OCI-LY7 (cell line): ENCODE data around the gene RNF220. TPM values are rescaled to one million over a fixed set of nuclear protein-coding genes. Genes with fewer than 3 reads are reported as not detected.

Experiments
- BruUV-seq: library from RNA; stranded (reverse); fragments of 400-500 nt; replicated peaks from 2 replicates; lab custom pipeline; 2021; lab: Mats Ljungman, UMichigan
- CTCF ChIA-PET: fragments of 300-600 bp; sonication (Branson Sonifier 250); formaldehyde crosslinking; loops from one replicate; lab custom pipeline; 2022; ENCODE audit warnings: antibody characterized with exemption; ENCODE audit not compliant: unreplicated experiment; lab: Charles Lee
- POLR2A ChIA-PET: fragments of 300-600 bp; sonication (Branson Sonifier 250); formaldehyde crosslinking; loops from one replicate; lab custom pipeline; 2022; ENCODE audit warnings: antibody characterized with exemption; lab: Charles Lee
- DNase-seq: peaks from one replicate; pipeline ENCODE4 v3.0.0-alpha.2; 2015; ENCODE audit warnings: low spot score
- H2AFZ ChIP-seq: fragments of 200-600 bp; sonication (generic), shearing (Covaris generic); 2 replicates; pipeline ENCODE4 v1.6.1; 2014; ENCODE audit warnings: mild to moderate bottlenecking, antibody characterized with exemption, low read length, moderate library complexity
- H3K27ac ChIP-seq: fragments of 200-600 bp; sonication (generic); 2 replicates; pipeline ENCODE4 v1.5.1; 2014; ENCODE audit warnings: mixed run types, low read depth, mild to moderate bottlenecking, moderate library complexity, low read length, inconsistent platforms; ENCODE audit not compliant: poor library complexity, severe bottlenecking
- H3K36me3 ChIP-seq: fragments of 200-600 bp; sonication (generic); 2 replicates; pipeline ENCODE4 v1.6.1; 2014; ENCODE audit warnings: mild to moderate bottlenecking, antibody characterized with exemption, low read length, moderate library complexity, mixed read lengths; ENCODE audit not compliant: insufficient read depth
- H3K4me1 ChIP-seq: fragments of 200-600 bp; sonication (generic); 2 replicates; pipeline ENCODE4 v1.5.1; 2014; ENCODE audit warnings: mild to moderate bottlenecking, low read length; ENCODE audit not compliant: insufficient read depth, poor library complexity, severe bottlenecking
- H3K4me2 ChIP-seq: fragments of 200-600 bp; sonication (generic); 2 replicates; pipeline ENCODE4 v1.6.1; 2014; ENCODE audit warnings: mild to moderate bottlenecking, low read length
- H3K4me3 ChIP-seq: fragments of 200-600 bp; sonication (generic); 2 replicates; pipeline ENCODE4 v1.5.1; 2014; ENCODE audit warnings: mild to moderate bottlenecking, low read depth, low read length; ENCODE audit not compliant: poor library complexity, severe bottlenecking
- H3K79me2 ChIP-seq: fragments of 200-600 bp; sonication (generic); 2 replicates; pipeline ENCODE4 v1.6.1; 2016; ENCODE audit warnings: low read depth, mild to moderate bottlenecking, low read length, moderate library complexity, mixed read lengths; ENCODE audit not compliant: insufficient read depth
- H3K9me2 ChIP-seq: fragments of 200-600 bp; sonication (generic); 2 replicates; pipeline ENCODE4 v1.6.1; 2016; ENCODE audit warnings: mild to moderate bottlenecking, low read length, mixed read lengths; ENCODE audit not compliant: insufficient read depth
- H3K9me3 ChIP-seq: fragments of 200-600 bp; sonication (generic); 2 replicates; pipeline ENCODE4 v1.6.1; 2014; ENCODE audit warnings: mild to moderate bottlenecking, mixed run types, low read length, mixed read lengths
- H4K20me1 ChIP-seq: fragments of 200-600 bp; sonication (generic); 2 replicates; pipeline ENCODE4 v1.6.1; 2014; ENCODE audit warnings: mild to moderate bottlenecking, antibody characterized with exemption, low read length, moderate library complexity, mixed read lengths; ENCODE audit not compliant: insufficient read depth
- EZH2phosphoT487 ChIP-seq: fragments of 200-600 bp; sonication (generic); IDR thresholded peaks from 2 replicates; pipeline ENCODE4 v1.6.1; 2018; ENCODE audit warnings: low read depth, borderline replicate concordance, mild to moderate bottlenecking, mixed run types, antibody characterized with exemption, low read length, moderate library complexity, mixed read lengths
- intact Hi-C: fragments of 100-400 bp; cut with micrococcal nuclease; formaldehyde crosslinking; loops from one replicate; pipeline ENCODE4 v1.10.0; 2022; ENCODE audit not compliant: unreplicated experiment
- total RNA-seq, 2 experiments: library from RNA; depleted of rRNA in 1 of 2; stranded (reverse); fragments of >200 nt in 1 of 2; shearing (Covaris generic) in 1 of 2; gene quantifications; 2 replicates each; pipeline ENCODE4 v1.2.3, GENCODE V29; 2014 to 2022
- TF ChIP-seq, protein P1 (sequence below): fragments of 200-600 bp; sonication (generic); conservative IDR thresholded peaks from 2 replicates; pipeline ENCODE4 v1.5.1; 2014; ENCODE audit warnings: mild to moderate bottlenecking, antibody characterized with exemption, low read length, moderate library complexity, mixed read lengths

Gene RNF220
- total RNA-seq, 2 experiments from 2014 or later: 82.3 to 85.5 TPM

DNA sequence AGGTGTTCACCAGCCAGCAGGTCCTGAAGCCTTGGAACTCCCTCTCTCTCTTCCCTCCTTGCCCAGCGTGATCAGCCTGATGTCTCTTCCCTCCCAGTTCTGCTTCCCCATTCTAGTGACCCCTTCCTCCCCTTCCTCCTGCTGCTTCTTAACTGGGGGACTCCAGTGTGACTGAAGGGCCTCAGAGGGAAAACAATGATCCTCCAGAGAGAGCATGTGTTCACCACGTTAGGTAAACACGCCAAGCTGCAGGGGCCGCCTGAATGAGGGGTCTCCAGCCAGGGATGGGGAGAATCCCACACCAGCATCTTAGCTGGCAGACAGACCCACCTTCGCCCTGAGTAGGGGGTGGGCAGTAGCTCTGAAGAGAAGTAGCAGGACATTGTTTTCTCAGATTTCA, 144.5 kb downstream of the RNF220 start:
- CTCF ChIA-PET: no interaction called here
- H3K4me3 ChIP-seq: no peak overlapping the region
- no TSS peak for BruUV-seq

DNA sequence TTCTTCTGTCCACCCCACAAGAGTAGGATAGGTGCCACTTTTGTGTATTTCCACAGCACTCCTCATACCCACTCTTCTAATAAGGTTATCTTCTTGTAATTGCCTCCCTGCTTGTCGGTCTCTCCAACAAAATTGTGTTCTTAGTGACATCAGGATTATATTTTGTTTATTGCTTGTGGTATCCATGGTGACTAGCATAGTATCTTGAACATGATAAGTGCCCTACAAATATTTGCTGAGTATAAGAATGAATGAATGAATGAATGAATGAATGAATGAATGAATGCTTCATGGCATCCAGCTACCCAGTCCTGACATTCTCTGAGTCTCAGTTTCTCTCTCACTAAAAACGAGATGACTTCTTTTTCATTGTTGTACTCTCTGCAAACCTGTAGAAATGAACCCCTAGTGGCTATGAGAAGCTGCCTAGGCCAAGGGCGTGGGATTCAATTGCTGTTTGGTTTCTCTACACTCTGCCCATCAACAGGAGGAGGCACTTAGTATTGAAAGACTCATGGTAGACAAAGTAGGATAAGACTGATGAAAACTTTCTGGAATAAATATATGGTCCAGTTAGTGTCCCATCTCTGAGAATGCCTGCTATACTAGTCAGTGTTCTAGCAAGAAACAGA, 148.2 kb downstream of the RNF220 start:
- Histone ChIP-seq H3K4me3 (no peak overlapping the region), H3K27ac (no peak overlapping the region), H3K79me2 (no peaks in the 10 kb centered on the region), H4K20me1 (no peaks in the 10 kb centered on the region), H3K9me3 (no peaks in the 10 kb centered on the region), H2AFZ (no peak overlapping the region), H3K9me2 (no peaks in the 10 kb centered on the region), H3K36me3 (no peaks in the 10 kb centered on the region), H3K4me2 (no peak overlapping the region), H3K4me1 (no peaks in the 10 kb centered on the region)
- CTCF ChIA-PET: no interaction called here
- POLR2A ChIA-PET: no interaction called here
- no peak for DNase-seq
- intact Hi-C loops: no loop called here
- no TSS peak for BruUV-seq
- no peak for TF ChIP-seq EZH2phosphoT487
- TF ChIP-seq, protein P1, sequence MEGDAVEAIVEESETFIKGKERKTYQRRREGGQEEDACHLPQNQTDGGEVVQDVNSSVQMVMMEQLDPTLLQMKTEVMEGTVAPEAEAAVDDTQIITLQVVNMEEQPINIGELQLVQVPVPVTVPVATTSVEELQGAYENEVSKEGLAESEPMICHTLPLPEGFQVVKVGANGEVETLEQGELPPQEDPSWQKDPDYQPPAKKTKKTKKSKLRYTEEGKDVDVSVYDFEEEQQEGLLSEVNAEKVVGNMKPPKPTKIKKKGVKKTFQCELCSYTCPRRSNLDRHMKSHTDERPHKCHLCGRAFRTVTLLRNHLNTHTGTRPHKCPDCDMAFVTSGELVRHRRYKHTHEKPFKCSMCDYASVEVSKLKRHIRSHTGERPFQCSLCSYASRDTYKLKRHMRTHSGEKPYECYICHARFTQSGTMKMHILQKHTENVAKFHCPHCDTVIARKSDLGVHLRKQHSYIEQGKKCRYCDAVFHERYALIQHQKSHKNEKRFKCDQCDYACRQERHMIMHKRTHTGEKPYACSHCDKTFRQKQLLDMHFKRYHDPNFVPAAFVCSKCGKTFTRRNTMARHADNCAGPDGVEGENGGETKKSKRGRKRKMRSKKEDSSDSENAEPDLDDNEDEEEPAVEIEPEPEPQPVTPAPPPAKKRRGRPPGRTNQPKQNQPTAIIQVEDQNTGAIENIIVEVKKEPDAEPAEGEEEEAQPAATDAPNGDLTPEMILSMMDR: no peak

More for the DNA sequence above, 144.5 kb downstream of the RNF220 start:
- Histone ChIP-seq H3K4me1 (no peaks in the 10 kb centered on the region), H3K27ac (no peak overlapping the region), H3K4me2 (no peak overlapping the region), H4K20me1 (no peaks in the 10 kb centered on the region), H2AFZ (no peak overlapping the region), H3K36me3 (no peaks in the 10 kb centered on the region), H3K79me2 (no peaks in the 10 kb centered on the region), H3K9me2 (no peaks in the 10 kb centered on the region), H3K9me3 (no peaks in the 10 kb centered on the region)
- TF ChIP-seq, protein P1: no peak
- TF ChIP-seq EZH2phosphoT487: no peak
- no peak for DNase-seq
- intact Hi-C loops: no loop called here
- POLR2A ChIA-PET: no interaction called here

DNA sequence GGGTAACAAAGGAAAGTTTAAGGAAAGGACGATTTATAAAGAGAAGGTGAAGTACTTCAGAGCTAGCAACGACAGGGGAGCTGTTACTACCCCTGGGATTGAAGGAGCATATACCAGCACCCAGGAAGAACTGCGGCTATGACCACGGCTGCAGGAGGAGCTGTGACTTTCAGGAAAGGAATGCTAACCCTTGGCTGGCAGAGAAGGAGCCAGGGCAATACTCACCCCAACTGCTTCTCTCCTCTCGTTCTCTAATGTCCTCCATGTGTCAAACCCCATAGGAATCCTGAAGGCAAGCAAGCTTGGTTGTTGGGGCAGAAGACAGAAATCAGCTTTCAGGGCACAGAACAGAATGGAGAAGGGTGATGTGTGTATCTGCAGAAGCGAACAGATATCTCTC, 148.7 kb downstream of the RNF220 start:
- Histone ChIP-seq H3K4me1 (no peaks in the 10 kb centered on the region), H3K4me3 (no peak overlapping the region), H3K4me2 (no peak overlapping the region), H2AFZ (no peak overlapping the region), H3K9me3 (no peaks in the 10 kb centered on the region), H3K36me3 (no peaks in the 10 kb centered on the region), H3K27ac (no peak overlapping the region), H4K20me1 (no peaks in the 10 kb centered on the region), H3K9me2 (no peaks in the 10 kb centered on the region), H3K79me2 (no peaks in the 10 kb centered on the region)
- ChIA-PET POLR2A (no interaction called here), CTCF (no interaction called here)
- intact Hi-C loops: no loop called here
- TF ChIP-seq, protein P1: no peak
- no peak for TF ChIP-seq EZH2phosphoT487
- BruUV-seq: no TSS peak
- no peak for DNase-seq
